NCI-H146 treated with DMSO at 0.1 percent for 48 hours (cell line): Measurements from ENCODE around the gene DNAJB14.

Experiments
- DNase-seq: peaks from one replicate; lab custom pipeline; 2025; ENCODE audit not compliant: unreplicated experiment; lab: John Stamatoyannopoulos, UW

DNAJB14 gene

GRCh38 chr4:99945718-99946355 lies 581 bp downstream of the DNAJB14 start:
- DNase-seq = no peak

GRCh38 chr4:99943904-99944437 lies 2.4 kb downstream of the DNAJB14 start:
- DNase-seq = no peak

GRCh38 chr4:99938243-99938753 lies 8.1 kb downstream of the DNAJB14 start:
- no peak for DNase-seq

DNA sequence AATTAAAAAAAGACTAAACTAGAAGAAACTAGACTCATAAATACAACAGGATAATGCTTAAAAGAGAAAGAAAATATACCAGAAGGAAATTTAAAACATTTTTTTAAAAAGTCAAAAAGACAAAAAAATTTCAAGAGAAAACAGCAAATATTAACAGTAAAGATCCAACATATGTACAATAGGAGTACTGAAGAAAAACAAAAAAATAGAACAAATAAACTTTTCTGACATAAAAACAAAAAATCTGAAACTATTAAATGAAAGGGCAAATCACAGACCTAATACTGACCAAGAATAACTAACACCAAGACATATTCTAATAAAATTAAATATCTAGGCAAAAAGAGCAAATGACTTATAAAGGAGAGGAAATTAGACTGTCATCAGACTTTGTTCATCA lies 11.5 kb downstream of the DNAJB14 start:
- no peak for DNase-seq

DNA sequence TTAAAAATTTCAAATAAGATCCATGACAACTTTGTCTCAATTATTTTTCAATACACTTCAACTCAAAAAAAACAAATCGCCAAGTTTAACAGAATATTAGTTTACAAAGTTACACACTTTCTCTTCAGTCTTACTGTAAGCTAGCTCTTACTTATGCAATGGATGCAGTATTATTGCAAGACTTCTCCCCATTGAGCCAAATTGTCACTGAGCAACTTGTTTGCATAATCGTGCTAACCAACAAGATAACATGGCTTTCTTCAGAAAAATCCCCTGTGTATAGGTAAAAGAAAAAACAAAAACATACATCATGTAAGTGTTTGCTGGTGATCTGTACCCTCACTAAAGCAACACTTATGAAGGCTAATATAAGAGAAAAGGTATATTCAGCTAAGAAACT lies 18.9 kb downstream of the DNAJB14 start:
- DNase-seq = no peak

- no peak for DNase-seq
These were observed 25.2 kb downstream of the DNAJB14 start for GRCh38 chr4:99921174-99921573.

GRCh38 chr4:99918656-99919055 lies 27.8 kb downstream of the DNAJB14 start:
- no peak for DNase-seq

DNA sequence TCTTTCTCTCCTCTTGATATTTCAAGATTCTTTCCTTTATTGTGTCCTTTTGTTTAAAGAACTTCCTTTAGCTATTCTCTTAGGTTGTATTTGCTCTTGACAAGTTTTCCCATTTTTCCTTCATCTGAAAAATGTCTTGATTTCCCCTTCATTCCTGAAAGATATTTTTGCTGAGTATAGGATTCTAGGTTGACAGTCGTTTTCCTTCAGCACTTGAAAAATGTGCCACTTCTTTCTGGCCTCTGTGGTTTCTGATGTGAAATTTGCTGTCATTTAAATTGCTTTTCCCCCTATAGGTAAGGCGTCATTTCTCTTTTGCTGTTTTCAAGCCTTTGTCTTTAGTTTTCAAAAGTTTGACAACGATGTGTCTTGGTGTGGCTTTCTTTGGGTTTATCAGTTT lies 28.8 kb downstream of the DNAJB14 start:
- DNase-seq = no peak

DNA sequence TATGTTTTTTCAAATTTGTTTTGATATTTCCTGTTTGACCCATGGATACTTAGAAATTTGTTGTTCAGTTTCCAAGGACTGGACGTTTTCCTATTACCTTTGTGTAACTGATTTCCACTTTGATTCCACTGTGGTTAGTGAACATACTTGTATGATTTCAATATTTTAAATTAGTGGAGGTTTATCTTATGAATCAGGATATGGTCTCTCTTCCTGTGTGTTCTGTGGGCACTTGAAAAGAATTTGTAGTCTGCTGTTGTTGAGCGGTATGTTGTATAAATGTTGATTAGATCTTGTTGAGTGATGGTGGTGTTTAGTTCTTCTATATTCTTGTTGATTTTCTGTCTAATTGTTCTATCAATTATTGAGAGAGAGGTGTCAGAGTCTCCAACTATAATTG lies 31.0 kb downstream of the DNAJB14 start:
- DNase-seq = no peak

GRCh38 chr4:99894998-99895397 lies 51.4 kb downstream of the DNAJB14 start:
- no peak for DNase-seq

- peak; percentile 29 for DNase-seq
These were observed 52.0 kb downstream of the DNAJB14 start, which contains the start of gene LAMTOR3 for GRCh38 chr4:99894161-99894997. LAMTOR3 (minus strand) TSS chr4:99894427; CDS start chr4:99893963, 464 bp downstream.

DNA sequence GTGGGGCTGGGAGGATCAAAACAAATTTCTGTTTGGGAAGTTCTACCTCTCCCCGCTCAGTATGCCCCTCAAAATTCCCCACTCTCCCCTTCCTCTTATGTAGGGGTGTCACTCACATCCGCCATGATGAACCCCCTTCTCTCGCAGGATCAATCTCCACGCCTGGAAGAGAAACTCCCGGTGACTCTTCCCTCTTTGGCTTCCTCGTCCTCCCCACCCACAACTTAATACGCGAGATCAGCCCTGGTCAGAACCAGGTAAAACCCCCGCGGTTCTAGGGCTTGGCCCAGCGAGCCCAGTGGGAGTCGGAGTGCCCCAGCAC lies 52.6 kb downstream of the DNAJB14 start:
- no peak for DNase-seq

GRCh38 chr4:99893029-99893428 lies 53.4 kb downstream of the DNAJB14 start:
- DNase-seq = no peak

DNA sequence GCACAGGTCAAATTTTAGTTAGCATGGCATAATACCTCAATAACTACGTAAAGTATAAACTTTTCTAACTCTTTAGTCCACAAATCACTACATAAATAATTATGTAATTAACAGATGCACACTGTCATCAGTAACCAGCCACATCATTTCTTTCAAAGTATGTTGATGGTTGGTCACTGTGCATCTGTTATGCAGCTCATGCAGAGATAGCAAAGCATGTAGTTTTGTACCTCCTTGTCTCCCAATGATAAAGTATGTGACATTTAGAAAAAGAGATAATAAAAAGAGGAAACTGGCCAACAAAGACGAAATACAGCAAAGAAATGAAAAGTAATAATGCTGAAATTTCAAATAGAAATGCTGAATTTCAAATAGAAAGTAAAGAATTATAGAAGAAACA lies 55.1 kb downstream of the DNAJB14 start:
- no peak for DNase-seq

- DNase-seq = no peak
These were observed 58.6 kb downstream of the DNAJB14 start for GRCh38 chr4:99887837-99888236.

- no peak for DNase-seq
These were observed 60.3 kb downstream of the DNAJB14 start for GRCh38 chr4:99886146-99886545.

DNA sequence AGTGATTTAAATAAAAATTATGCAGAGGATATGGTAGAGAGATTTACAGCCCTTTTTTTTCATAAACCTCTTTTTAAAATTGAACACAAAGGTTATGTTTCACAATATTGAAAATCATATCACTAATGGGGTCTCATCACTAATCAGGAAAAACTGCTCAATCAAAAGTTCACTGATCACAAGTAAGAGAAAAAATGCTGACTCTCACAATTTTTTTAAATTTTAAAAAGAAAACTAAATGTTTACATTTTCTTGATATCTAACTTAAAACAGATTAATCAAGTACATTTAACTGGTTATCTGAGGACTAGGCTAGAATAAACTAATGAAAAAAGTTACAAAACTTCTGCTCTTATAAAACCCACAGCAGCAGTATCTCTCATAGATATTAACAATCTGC lies 60.7 kb downstream of the DNAJB14 start:
- DNase-seq = no peak

DNA sequence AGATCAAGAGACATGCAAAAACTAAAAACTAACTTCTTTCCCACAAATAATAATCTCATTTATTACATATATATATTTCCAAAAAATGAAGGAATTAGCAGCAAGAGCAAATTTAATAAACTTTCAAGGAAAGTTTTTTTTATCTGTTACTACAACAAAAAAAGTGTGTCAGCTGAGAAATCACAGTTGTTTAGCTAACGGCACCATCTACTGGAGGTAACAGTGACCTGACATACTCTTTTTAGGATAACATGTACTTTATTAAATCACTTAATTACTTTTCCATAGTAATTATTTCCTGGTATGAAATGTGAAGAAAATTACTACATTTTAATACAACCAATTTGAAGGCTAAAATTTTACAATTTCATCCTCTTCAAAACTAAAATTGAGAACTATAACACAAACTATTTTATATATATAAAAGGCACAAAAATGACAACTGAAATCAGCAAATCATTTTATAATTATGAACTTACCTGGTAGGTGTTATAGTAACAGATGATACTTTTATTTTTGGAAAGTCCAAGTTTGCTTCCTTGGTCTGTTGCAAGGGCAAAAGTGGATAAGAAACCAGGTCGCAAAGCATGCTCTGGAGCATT lies 61.3 kb downstream of the DNAJB14 start:
- DNase-seq = no peak

- no peak for DNase-seq
These were observed 67.0 kb downstream of the DNAJB14 start for GRCh38 chr4:99879458-99879857.

- no peak for DNase-seq
These were observed 67.8 kb downstream of the DNAJB14 start for GRCh38 chr4:99878604-99879003.

DNA sequence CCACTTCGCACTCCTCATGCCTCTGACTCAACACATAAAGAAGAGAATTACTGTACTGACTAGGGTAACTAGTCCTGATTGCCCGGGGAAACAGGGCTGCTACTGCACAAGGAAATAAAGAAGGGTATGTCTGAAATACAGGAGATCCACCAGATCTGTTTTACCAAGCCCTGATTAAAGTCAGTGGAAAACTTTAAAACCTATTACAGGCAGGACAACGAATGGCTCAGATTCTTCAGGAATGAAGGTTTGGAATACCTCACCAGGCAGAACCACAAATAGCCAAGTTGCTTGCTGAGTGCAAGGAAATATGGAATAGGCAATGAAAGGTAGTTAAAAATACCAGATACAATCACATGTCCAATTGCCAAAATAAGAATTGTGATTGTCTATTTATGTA lies 69.5 kb downstream of the DNAJB14 start:
- no peak for DNase-seq

- DNase-seq = no peak
These were observed 71.3 kb downstream of the DNAJB14 start for GRCh38 chr4:99875071-99875470.
